Measurements from ENCODE around the gene PUDP. TPM values are rescaled to one million over a fixed set of nuclear protein-coding genes. Genes with fewer than 3 reads are reported as not detected.

Gene PUDP
- total RNA-seq, 1 donor from 2014 or later = 75.8 TPM

DNA sequence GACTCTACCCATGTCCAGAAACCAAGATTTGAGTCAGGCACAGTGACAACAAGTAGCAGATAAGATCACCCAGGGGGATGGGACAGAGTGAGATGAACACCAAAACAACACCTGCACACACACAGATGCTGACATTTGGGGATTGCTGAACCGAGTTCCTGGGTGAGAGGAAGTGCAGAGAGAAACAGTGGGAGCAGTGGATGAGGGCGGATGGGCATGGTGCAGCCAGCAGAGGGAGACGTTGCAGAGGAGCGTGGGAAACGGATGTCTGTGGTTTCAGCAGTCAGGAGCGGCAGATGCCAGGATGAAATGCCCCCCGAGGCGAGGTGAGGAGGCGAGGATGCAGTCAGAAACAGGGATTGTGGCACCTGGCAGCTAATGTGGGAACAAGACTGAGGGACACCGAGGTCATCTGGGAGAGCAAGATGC, 79.0 kb downstream of the PUDP start:
- Mint-ChIP-seq H3K27ac (ENCODE audit: unreplicated experiment) (peak overlapping the region; percentile 15), H3K36me3 (ENCODE audit: low read depth) (peaks cover 37% of the 10 kb centered on the region), H3K9me3 (peaks cover 2% of the 10 kb centered on the region), H3K4me3 (no peak overlapping the region), H3K27me3 (ENCODE audit: low read depth) (no peaks in the 10 kb centered on the region), H3K4me1 (no peaks in the 10 kb centered on the region)
- TF ChIP-seq, protein P1, sequence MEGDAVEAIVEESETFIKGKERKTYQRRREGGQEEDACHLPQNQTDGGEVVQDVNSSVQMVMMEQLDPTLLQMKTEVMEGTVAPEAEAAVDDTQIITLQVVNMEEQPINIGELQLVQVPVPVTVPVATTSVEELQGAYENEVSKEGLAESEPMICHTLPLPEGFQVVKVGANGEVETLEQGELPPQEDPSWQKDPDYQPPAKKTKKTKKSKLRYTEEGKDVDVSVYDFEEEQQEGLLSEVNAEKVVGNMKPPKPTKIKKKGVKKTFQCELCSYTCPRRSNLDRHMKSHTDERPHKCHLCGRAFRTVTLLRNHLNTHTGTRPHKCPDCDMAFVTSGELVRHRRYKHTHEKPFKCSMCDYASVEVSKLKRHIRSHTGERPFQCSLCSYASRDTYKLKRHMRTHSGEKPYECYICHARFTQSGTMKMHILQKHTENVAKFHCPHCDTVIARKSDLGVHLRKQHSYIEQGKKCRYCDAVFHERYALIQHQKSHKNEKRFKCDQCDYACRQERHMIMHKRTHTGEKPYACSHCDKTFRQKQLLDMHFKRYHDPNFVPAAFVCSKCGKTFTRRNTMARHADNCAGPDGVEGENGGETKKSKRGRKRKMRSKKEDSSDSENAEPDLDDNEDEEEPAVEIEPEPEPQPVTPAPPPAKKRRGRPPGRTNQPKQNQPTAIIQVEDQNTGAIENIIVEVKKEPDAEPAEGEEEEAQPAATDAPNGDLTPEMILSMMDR (conservative IDR thresholded peaks at IDR 0.05) = peak; percentile 33
- DNase-seq (ENCODE audit: low read depth, low spot score) = no peak

DNA sequence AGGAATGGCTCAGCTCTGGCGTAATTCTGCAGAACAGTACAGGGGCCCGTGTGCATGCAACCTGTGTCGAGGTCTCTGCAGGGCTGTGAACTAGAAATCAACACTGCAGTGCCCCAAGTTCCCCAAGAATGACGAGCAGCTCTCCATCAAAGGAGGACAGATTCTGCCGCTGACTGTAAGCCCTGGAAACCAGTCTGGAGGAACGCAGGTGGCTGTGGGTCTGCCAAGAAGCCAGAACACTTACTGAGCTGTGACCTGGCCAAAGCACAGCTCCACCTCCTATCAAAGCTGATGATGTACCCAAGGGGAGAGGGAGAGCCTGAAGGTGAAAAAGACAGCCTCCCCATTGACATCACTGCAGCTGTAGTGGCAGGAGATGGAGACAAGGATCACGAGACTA, 80.7 kb downstream of the PUDP start:
- Mint-ChIP-seq H3K4me1 (peaks cover 8% of the 10 kb centered on the region), H3K9me3 (peaks cover 6% of the 10 kb centered on the region), H3K27me3 (ENCODE audit: low read depth) (no peaks in the 10 kb centered on the region), H3K27ac (ENCODE audit: unreplicated experiment) (no peak overlapping the region), H3K4me3 (no peak overlapping the region), H3K36me3 (ENCODE audit: low read depth) (peaks cover 41% of the 10 kb centered on the region)
- no peak for DNase-seq (ENCODE audit: low read depth, low spot score)
- TF ChIP-seq, protein P1 (conservative IDR thresholded peaks at IDR 0.05) = no peak

DNA sequence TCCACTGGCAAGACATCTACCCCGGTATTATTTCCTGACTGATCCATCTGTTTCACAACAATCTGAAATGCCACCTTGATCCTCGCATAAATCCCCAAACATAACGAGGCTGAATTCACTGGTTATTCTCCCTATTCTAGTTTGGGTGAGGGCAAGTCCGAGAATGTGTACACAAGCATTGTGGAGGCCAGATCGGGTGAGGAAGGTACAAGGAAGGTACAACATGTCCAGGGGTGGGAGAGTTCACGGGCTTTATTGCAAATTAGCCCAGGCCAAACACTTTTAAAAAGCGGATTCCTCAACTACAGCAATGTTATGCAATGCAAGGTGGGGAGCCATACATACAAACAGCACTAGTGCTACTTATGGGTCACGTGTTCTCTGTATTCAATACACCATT, 82.5 kb downstream of the PUDP start:
- H3K9me3 Mint-ChIP-seq = peaks cover 6% of the 10 kb centered on the region

DNA sequence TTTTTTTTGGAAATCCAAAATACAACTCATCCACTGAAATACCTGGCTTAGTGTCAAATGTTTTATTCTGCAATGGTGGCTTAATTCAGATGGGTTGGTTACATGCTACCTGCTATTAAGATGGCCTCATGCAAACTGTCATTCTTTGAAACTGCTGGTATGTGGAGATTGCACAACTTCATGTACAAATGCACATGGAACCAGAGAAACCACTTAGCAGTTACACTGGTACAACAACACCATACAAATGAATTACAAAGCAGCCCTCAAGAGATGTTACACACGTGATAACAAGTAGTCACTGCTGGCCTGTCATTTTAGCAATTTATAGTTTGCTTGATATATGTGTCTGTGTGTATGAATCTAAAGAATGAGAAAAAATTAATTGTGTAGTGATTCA, 85.0 kb downstream of the PUDP start:
- peak overlapping the region; percentile 52 for H3K27ac Mint-ChIP-seq (ENCODE audit: unreplicated experiment)
- H3K27me3 Mint-ChIP-seq (ENCODE audit: low read depth) = no peaks in the 10 kb centered on the region
- peaks cover 42% of the 10 kb centered on the region for H3K36me3 Mint-ChIP-seq (ENCODE audit: low read depth)
- H3K4me3 Mint-ChIP-seq = no peak overlapping the region
- no peak for DNase-seq (ENCODE audit: low read depth, low spot score)
- TF ChIP-seq, protein P1 (conservative IDR thresholded peaks at IDR 0.05) = no peak
- H3K4me1 Mint-ChIP-seq = peaks cover 10% of the 10 kb centered on the region
- peaks cover 6% of the 10 kb centered on the region for H3K9me3 Mint-ChIP-seq

More for the DNA sequence above, 82.5 kb downstream of the PUDP start:
- Mint-ChIP-seq H3K4me1 (peaks cover 10% of the 10 kb centered on the region), H3K27me3 (ENCODE audit: low read depth) (no peaks in the 10 kb centered on the region), H3K27ac (ENCODE audit: unreplicated experiment) (no peak overlapping the region), H3K4me3 (no peak overlapping the region), H3K36me3 (ENCODE audit: low read depth) (peaks cover 46% of the 10 kb centered on the region)
- TF ChIP-seq, protein P1 (conservative IDR thresholded peaks at IDR 0.05) = no peak
- no peak for DNase-seq (ENCODE audit: low read depth, low spot score)

DNA sequence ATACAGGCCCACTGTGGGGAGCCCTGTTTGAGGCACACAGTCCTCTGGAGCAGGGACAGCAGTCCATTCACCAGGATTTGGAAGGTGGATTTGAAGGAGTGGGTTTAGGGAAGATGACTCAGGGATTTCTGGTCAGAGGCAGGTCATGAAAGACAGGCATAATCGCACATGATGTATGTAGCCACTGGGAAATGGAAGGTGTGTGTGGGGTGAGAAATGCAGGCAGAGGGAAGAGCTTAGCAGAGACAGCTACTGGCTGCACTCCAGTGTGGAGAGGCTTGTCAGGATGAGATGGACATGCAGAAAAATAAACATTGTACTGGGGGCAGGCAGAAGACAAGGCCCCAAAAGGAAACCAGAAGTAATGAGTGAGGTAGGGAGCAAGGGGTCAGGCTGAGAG, 85.7 kb downstream of the PUDP start:
- no peaks in the 10 kb centered on the region for H3K27me3 Mint-ChIP-seq (ENCODE audit: low read depth)
- H3K4me3 Mint-ChIP-seq = no peak overlapping the region
- H3K36me3 Mint-ChIP-seq (ENCODE audit: low read depth) = peaks cover 40% of the 10 kb centered on the region
- TF ChIP-seq, protein P1 (conservative IDR thresholded peaks at IDR 0.05) = no peak
- H3K27ac Mint-ChIP-seq (ENCODE audit: unreplicated experiment) = no peak overlapping the region
- DNase-seq (ENCODE audit: low read depth, low spot score) = no peak
- peaks cover 6% of the 10 kb centered on the region for H3K9me3 Mint-ChIP-seq
- H3K4me1 Mint-ChIP-seq = peaks cover 10% of the 10 kb centered on the region

DNA sequence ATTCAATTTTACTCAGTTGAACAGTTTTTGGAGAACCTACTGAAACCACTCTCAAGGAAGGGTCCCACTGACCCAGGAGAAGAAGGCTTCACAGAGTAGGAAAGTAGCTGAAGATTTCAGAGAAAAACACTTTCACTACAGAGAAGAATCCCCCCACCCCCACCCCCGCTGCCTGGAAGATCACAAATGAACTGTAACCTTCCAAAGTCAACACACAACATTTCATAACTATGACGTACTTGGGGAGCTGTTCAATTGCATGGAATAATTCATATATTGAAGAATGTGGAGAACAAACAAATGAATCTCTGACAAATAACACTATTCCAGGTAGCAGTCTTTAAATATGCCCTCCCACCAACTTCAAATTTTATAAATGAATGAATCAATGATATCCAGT, 86.5 kb downstream of the PUDP start:
- TF ChIP-seq, protein P1 (conservative IDR thresholded peaks at IDR 0.05) = no peak
- DNase-seq (ENCODE audit: low read depth, low spot score) = no peak
- no peak overlapping the region for H3K27ac Mint-ChIP-seq (ENCODE audit: unreplicated experiment)
- H3K36me3 Mint-ChIP-seq (ENCODE audit: low read depth) = peaks cover 41% of the 10 kb centered on the region
- H3K9me3 Mint-ChIP-seq = peaks cover 4% of the 10 kb centered on the region
- peaks cover 10% of the 10 kb centered on the region for H3K4me1 Mint-ChIP-seq
- H3K4me3 Mint-ChIP-seq = no peak overlapping the region
- H3K27me3 Mint-ChIP-seq (ENCODE audit: low read depth) = no peaks in the 10 kb centered on the region
